ENCODE results near the gene SKA2.

- TF ChIP-seq, protein P1, sequence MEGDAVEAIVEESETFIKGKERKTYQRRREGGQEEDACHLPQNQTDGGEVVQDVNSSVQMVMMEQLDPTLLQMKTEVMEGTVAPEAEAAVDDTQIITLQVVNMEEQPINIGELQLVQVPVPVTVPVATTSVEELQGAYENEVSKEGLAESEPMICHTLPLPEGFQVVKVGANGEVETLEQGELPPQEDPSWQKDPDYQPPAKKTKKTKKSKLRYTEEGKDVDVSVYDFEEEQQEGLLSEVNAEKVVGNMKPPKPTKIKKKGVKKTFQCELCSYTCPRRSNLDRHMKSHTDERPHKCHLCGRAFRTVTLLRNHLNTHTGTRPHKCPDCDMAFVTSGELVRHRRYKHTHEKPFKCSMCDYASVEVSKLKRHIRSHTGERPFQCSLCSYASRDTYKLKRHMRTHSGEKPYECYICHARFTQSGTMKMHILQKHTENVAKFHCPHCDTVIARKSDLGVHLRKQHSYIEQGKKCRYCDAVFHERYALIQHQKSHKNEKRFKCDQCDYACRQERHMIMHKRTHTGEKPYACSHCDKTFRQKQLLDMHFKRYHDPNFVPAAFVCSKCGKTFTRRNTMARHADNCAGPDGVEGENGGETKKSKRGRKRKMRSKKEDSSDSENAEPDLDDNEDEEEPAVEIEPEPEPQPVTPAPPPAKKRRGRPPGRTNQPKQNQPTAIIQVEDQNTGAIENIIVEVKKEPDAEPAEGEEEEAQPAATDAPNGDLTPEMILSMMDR (IDR thresholded peaks at IDR 0.05), result no peak
- TF ChIP-seq POLR2A (IDR thresholded peaks at IDR 0.05), result no peak
Measured at GRCh38 chr17:59115474-59115873, 39.5 kb downstream of the SKA2 start.

All from Peyer's patch (tissue), 4 donors.